HepG2 (cell line): ENCODE measurements around the gene TBXAS1. TPM values are rescaled to one million over a fixed set of nuclear protein-coding genes. Genes with fewer than 3 reads are reported as not detected.

Experiments
- ETV5 ChIP-seq: IDR thresholded peaks from 2 replicates; pipeline ENCODE4 v1.6.1; 2018; ENCODE audit warnings: missing biosample characterization, missing genetic modification reagents, inconsistent platforms, borderline replicate concordance
- GRHL1 ChIP-seq: sonication (generic); formaldehyde crosslinking; conservative IDR thresholded peaks from 2 replicates; pipeline ENCODE4 v1.8.0; 2022; ENCODE audit warnings: missing genetic modification reagents
- HMG20A ChIP-seq: IDR thresholded peaks from 2 replicates; pipeline ENCODE4 v1.6.1; 2016; ENCODE audit warnings: borderline replicate concordance
- HNRNPLL ChIP-seq: fragments of 200-400 bp; formaldehyde crosslinking; IDR thresholded peaks from 2 replicates; pipeline ENCODE4 v1.6.1; 2017; ENCODE audit warnings: mild to moderate bottlenecking, low read depth, low read length; ENCODE audit not compliant: poor library complexity, severe bottlenecking
- IRF2 ChIP-seq: IDR thresholded peaks from 2 replicates; pipeline ENCODE4 v1.6.1; 2018; ENCODE audit warnings: missing genetic modification reagents, missing compliant biosample characterization
- MIER3 ChIP-seq: IDR thresholded peaks from 2 replicates; pipeline ENCODE4 v1.6.1; 2016; ENCODE audit warnings: missing compliant biosample characterization, borderline replicate concordance
- MIXL1 ChIP-seq: IDR thresholded peaks from 2 replicates; pipeline ENCODE4 v1.6.1; 2016
- NFIC ChIP-seq: IDR thresholded peaks from 2 replicates; pipeline ENCODE4 v1.6.1; 2012; ENCODE audit warnings: mild to moderate bottlenecking, low read length, inconsistent platforms
- STAG1 ChIP-seq: sonication (generic); formaldehyde crosslinking; IDR thresholded peaks from 2 replicates; pipeline ENCODE4 v1.4.0; 2020; ENCODE audit warnings: missing genetic modification reagents
- TCF7 ChIP-seq: sonication (generic); IDR thresholded peaks from 2 replicates; pipeline ENCODE4 v1.6.1; 2016; ENCODE audit warnings: antibody characterized with exemption, low read depth
- TFE3 ChIP-seq: IDR thresholded peaks from 2 replicates; pipeline ENCODE4 v1.6.1; 2016
- ZGPAT ChIP-seq: IDR thresholded peaks from 2 replicates; pipeline ENCODE4 v1.6.1; 2016; ENCODE audit warnings: mild to moderate bottlenecking
- ZHX1 ChIP-seq: sonication (generic); formaldehyde crosslinking; IDR thresholded peaks from 2 replicates; pipeline ENCODE4 v1.8.1; 2022; ENCODE audit warnings: low read depth, mild to moderate bottlenecking, missing genetic modification reagents
- ZIK1 ChIP-seq: sonication (generic); formaldehyde crosslinking; IDR thresholded peaks from 2 replicates; pipeline ENCODE4 v1.5.0; 2020; ENCODE audit warnings: mild to moderate bottlenecking, low read depth, missing genetic modification reagents, borderline replicate concordance
- ZNF124 ChIP-seq: sonication (generic); formaldehyde crosslinking; IDR thresholded peaks from 2 replicates; pipeline ENCODE4 v1.4.0; 2020; ENCODE audit warnings: missing genetic modification reagents
- ZNF687 ChIP-seq: sonication (generic); formaldehyde crosslinking; IDR thresholded peaks from 2 replicates; pipeline ENCODE4 v1.5.1; 2020; ENCODE audit warnings: mild to moderate bottlenecking, missing genetic modification reagents, moderate library complexity
- ZNF83 ChIP-seq: sonication (generic); formaldehyde crosslinking; IDR thresholded peaks from 2 replicates; pipeline ENCODE4 v1.4.0; 2020; ENCODE audit warnings: missing genetic modification reagents, mild to moderate bottlenecking, borderline replicate concordance
- polyA plus RNA-seq, 8 experiments: library from polyadenylated mRNA; depleted of rRNA in 3 of 8; stranded (reverse) in 7 of 8; unstranded in 1 of 8; fragments of >200 nt; fragmentation: Illumina TruSeq in 4 of 8; extraction: Trizol in 4 of 8; gene quantifications; 2 replicates each; pipeline versions ENCODE4 v1.2.1 to v1.2.3, GENCODE V29; 2011 to 2016; ENCODE audit warnings: low read depth in 4 of 8, missing spikeins in 1 of 8, mixed read lengths in 1 of 8; ENCODE audit not compliant: insufficient read depth in 1 of 8
- total RNA-seq, 5 experiments: library from RNA; depleted of rRNA; stranded (reverse); fragments of >200 nt; fragmentation: Illumina TruSeq; extraction: Trizol; gene quantifications; 2 replicates each; pipeline ENCODE4 v1.2.3, GENCODE V29; 2016; ENCODE audit warnings: low read depth in 1 of 5

The TBXAS1 gene
- total and polyA plus RNA-seq, 2 of the 13 experiments (the other 11 are each of a cell fraction or from before 2014, with no cell fraction given), result 4.0 to 4.9 TPM

- TF ChIP-seq HNRNPLL (no peak), IRF2 (CRISPR knock-in tag) (0 out of 2 replicates have a peak, but pooled peaks have one; percentile 21), ZNF124 (CRISPR knock-in tag) (no peak), ZHX1 (CRISPR knock-in tag) (no peak), GRHL1 (CRISPR knock-in tag) (no peak), TCF7 (peak; percentile 84), ZIK1 (CRISPR knock-in tag) (no peak), ZNF83 (CRISPR knock-in tag) (no peak), MIER3 (CRISPR knock-in tag) (no peak; the same call in 1 of the 2 replicates), STAG1 (no peak), HMG20A (CRISPR knock-in tag) (peak; percentile 89; the same call in 1 of the 2 replicates), ZGPAT (peak; percentile 47; the same call in 1 of the 2 replicates), ZNF687 (CRISPR knock-in tag) (no peak), MIXL1 (CRISPR knock-in tag) (peak; percentile 98), ETV5 (CRISPR knock-in tag) (peak; percentile 94; the same call in 1 of the 2 replicates), NFIC (peak; percentile 81; the same call in 1 of the 2 replicates), TFE3 (CRISPR knock-in tag) (peak; percentile 63; the same call in 1 of the 2 replicates)
Observed at GRCh38 chr7:139950881-139951525, 121.9 kb downstream of the TBXAS1 start (continued).
